ENCODE results near the gene ATP8A2.

ATP8A2 gene

DNA sequence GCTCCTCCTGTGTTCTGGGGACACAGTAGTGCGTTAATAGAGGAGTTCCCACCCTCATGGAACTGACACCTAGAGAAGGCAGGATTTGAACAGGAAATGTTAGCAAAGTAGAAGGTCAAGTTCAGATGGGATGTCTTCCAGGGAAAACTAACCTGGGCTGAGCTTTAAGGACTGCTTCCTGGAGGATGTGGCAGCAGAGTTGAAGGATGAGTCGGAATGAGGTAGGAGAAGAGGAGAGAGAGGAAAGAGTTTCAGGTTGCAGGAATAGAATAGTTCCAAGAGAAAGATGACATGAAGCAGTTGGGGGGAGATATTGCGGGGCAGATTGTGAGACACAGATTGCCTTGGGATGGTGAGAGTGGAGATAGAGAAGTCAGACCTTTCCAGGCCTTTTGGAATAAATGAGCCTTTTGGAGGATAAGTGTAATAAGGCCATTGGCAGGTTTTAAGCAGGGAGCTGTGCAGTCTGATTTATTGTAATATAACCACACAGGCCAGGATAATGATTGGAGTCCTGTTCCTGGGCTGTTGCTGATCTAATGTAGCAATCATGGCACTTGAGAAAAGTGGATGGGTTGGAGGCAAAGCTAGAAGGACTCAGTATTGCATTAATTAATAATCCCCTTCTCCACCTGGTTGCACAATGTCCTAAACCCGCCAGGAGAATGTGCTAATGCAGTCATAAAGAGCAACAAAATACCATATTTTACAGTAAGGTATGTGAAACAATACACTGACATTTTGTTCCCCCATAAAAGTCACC, 474.6 kb downstream of the ATP8A2 start:
- FAIRE-seq (no peak), DNase-seq (ENCODE audit: low spot score) (no peak)

DNA sequence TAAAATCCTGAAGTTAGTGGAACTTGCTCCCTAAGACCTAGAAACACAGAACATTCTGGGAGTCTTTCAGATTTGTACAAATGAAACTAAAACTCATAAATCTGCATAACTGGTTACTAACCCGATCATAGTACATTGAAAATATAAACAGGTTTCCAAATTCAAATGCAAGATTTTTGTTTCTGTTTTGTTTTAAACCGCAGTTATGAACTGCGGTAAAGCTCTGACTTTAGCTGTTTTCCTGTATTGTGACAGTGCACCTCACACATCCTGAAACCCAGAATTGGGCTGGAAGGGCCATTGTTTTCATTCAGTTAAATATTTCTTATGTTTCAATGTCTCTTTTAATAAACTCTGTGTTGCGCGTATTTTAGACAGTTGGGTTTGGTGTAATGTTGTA, 475.4 kb downstream of the ATP8A2 start:
- no peak for FAIRE-seq
- no peak for DNase-seq (ENCODE audit: low spot score)

DNA sequence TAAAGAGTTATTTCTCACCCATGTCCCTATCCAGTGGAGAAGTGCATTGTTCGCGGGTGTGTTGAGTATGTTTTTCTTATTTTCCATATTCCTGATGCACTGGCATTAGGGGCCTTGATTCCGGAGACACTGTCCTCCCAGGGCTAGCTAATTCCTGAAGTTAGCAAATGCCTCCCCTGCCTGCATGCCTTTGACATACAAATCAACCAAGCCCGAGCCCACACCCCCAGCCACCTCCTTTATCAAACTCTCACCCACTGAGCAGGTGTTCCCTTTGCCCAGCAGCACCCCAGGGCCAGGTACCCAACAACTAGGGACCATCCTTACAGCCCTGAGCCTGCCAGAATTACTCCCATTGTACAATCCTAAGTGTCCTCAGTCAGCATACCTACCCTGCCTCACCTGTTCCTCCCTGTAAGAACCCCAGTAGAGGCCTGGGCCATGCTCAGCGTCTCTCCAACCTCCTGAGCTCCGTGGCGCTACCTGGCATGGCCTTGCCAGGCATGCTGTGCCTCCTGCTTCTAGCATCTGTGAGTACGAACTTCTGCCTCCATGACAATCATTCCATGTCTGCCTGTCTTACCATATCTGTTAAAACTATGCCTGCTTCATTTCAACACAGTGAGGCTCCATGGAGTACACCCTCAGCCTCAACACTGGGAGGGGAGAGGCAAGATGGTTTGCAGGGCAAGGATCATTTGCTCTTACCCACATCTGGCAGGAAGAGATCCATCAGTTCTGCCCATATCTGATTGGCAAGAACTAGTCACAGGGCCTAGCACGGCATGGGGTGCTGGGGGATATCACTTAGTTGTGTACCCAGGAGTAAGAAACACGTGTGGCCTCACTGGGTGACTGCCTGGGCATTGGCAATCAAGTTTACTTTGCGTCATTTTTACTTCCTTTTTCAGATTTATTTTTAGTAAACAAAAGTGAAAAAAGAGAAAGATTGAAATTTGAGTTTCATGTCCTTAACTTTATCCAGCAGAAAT, 476.2 kb downstream of the ATP8A2 start:
- DNase-seq (ENCODE audit: low spot score), result no peak

DNA sequence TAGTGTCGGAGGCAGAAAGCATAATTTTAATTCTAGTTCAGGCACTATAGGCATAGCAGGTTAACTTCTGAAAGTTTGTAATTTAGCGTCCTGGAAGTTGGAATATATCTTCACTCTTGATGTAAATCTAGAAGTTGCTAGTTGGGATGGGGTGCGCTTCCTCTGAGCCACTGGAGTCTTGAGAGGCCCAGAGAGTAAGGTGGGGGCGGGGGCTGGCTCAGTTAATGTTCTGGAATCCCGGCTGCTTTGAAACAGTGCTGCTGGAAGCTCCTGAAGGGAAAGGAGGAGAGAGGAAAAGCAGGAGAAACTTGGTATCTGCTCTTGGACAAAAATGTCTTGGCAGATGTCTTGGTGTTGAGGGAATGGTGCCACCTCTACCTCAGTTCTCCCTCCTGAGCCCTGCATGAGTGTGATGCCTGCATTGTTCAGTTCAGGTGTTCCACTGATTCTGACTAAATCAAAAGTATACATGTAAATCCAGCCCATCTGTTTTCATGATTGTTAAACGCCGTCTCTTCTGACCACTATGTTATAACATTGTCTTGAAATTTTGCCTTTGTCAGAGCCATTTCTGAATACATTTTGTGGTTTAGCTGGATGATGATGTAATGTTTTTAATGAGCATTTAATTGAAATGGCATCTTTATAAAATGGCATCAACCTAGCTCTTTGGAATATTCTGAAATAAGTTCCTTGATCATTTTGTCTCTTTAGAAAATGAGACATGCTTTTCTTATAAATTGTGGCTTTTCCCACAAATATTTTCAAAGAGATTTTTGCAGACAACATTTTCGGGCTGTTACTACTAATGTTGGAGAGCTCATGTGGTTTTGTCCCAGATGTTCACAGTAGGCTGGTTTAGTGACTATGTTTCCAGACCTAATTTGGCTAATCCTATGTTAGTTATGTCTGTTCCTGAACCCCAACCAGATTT, 477.3 kb downstream of the ATP8A2 start:
- FAIRE-seq (no peak), DNase-seq (ENCODE audit: low spot score) (no peak)

More for the DNA sequence above, 476.2 kb downstream of the ATP8A2 start:
- no peak for FAIRE-seq

DNA sequence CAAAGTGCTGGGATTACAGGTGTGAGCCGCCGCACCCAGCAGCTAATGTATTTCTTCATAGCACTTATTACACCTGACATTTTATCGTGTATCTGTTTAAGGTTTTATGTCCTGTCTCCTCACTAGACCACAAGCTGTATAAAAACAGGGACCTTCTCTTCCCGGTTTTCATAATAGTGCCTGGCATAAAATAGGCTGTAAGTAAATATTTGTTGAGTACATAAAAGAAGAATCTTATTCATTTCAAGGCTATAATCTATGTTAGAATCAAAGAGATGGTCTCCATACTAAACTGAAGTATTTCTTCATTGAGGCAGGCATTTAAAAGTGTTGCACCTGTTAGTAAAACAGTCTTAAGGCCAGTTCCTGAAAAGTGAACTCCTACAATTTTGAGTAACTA, 486.1 kb downstream of the ATP8A2 start:
- DNase-seq (ENCODE audit: low spot score), result no peak
- FAIRE-seq, result no peak

DNA sequence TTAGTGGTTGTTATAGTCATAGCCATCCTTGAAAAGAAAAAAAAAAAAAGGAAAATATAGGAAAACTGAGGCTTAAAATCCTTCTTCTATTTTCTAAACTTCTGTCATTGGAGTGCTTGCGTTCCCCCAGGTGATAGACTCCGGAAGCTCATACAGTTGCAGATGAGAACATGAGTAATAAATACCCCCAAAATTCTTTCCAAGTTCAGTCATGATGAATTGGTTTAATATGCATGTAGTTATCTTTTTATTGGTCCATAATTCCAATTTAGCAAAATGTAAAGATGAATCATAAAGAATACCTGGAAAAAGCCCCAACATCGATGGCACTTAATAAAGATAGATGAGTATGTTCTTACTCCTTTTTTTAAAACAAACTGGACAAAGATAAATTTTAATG, 487.8 kb downstream of the ATP8A2 start:
- DNase-seq (ENCODE audit: low spot score), result no peak
- no peak for FAIRE-seq

DNA sequence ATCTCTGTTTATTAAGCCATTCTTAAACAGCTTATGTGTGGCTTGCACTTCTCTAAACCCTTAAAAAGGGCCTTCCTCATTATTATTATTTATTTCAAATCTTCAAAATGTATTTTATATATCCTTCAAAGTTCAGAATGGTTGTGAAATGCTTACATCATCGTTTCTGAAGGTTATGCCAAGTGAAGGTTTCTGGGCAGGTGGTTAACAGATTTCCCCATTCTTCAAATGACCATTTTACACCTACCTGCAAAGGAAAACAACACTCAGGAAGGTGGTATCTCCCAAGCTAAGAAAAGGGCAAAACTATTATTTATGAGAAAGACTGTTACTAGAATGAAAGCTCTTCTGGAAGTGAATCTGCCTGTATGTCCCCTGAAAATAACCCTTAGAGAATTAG, 488.5 kb downstream of the ATP8A2 start:
- DNase-seq (ENCODE audit: low spot score), result no peak
- no peak for FAIRE-seq

DNA sequence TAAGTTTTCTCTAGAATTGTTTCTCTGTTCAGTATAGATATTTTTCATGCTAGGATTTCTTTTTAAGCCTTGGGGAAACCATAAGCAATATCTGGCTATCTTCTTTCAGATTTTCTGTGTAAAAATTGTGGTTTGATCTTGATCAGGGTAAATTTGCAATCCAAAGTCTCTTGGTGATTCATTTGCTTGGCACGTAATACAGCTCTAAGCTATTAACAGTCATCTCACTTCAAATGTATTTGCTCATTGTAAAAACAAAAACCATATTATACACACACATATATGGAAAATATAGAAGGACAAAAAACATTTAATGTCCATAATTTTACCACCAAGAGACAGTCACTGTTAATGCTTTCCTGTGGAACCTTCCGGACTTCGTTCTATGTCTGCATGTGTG, 489.1 kb downstream of the ATP8A2 start:
- no peak for DNase-seq (ENCODE audit: low spot score)
- FAIRE-seq, result no peak

DNA sequence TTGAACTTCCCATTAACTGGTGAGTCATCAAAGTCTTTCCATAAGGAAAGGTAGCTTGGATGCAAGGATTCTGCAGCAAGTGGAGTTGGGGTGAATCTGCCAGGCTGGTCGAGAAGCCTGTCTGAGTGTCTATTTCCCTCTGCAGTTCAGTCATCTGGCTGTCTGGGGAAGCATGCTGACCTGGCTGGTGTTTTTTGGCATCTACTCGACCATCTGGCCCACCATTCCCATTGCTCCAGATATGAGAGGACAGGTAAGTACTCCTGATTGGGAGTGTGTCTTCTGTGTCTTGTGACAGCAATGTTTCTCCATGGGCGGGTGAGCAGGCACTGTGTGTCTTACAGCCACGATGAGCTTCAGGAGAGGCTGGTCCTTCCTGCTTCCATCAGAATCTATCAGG, 490.4 kb downstream of the ATP8A2 start:
- DNase-seq (ENCODE audit: low spot score) (no peak), FAIRE-seq (no peak)

DNA sequence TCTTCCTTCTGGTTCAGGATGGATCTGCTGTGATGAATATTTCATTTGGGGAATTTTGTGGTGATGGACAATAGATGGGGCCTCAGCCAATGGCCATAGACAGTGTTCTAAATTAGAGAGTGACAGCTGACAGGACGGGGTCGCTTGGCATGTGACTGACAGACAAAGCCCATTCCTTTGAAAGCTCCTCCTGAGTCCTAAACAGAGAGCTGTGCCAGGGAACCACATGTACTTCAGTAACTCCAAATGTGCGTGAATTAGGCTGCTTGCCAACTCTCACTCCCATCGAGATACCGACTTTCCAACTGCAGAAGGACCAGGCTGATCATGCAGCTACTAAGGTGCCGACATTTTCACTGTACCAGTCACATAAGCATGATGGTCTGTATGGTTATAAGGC, 492.3 kb downstream of the ATP8A2 start:
- FAIRE-seq (no peak), DNase-seq (ENCODE audit: low spot score) (no peak)

DNA sequence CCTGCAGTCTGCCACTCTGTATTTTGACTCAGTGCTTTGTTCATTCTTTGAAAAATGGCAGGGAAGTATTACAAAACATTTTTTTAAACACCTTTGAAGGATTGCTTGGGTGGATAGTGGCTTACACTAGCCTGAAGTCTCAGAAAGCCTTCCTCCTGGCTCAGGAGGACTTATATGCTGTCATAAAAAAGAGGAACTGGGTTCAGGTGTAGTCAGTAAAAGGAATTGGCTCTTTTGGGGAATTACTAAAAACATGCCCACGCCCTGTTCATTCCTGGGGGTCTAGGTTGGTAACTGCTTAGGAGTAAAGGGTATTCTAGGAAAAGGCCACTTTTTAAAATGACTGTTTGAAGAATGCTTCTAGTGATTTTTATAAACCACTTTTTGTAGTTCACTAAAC, 493.2 kb downstream of the ATP8A2 start:
- FAIRE-seq, result no peak

DNA sequence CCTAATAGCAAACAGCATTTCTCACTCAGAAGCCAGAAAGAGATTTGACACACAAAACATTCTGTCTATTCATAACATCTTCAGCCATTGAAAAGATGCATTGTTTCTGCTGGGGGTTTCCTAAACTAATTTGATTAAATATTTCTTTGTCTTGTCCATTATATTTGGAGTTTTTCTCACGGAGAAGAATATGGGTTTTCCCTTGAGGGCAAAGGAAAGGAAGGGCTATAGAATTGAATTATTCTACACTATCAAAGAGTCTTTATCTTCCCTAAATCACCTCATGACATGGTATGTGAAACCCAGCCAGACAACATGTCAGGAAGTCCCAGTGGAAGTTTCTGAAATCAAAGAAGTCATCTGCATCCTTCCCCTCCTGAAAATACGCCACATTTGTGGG, 493.6 kb downstream of the ATP8A2 start:
- FAIRE-seq, result no peak
- DNase-seq (ENCODE audit: low spot score), result no peak

More for the DNA sequence above, 493.2 kb downstream of the ATP8A2 start:
- no peak for DNase-seq (ENCODE audit: low spot score)

DNA sequence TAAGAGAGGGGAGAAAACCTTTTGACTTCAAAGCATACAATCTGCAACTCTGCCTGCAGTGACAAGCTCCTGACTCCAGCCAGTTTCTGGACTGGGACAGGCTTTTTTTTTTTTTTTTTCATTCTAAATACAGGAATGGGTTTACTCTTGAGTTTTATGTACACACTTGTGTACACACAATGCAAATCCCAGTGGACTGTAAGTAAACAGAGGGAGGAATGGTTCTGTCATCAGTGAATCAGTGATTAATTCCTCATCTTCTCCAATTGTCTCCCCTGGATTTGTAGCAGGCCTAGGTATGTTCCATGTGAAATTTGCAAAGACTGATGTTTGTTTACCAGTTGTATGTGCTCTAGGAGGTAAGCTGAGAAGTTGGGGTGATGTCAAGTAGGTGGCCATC, 495.3 kb downstream of the ATP8A2 start:
- FAIRE-seq (no peak), DNase-seq (ENCODE audit: low spot score) (no peak)

DNA sequence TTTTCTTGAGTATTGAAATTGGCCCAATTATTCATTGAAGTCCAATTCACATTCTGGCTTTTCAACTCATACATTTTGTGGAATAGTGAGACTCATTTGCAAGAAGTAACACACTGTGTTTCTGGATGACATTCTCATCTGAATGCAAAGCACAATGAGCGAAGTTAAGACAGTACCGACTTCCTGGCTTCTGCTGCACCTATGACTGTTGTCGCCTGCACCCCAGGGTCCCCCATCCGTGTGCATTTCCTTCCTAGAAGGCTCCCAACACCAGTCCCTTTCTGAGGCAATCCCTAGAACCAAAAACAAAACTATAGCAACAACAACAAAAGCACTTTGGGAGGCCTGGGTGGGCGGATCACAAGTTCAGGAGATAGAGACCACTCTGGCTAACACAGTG, 496.7 kb downstream of the ATP8A2 start:
- DNase-seq (ENCODE audit: low spot score), result no peak
- FAIRE-seq, result no peak

DNA sequence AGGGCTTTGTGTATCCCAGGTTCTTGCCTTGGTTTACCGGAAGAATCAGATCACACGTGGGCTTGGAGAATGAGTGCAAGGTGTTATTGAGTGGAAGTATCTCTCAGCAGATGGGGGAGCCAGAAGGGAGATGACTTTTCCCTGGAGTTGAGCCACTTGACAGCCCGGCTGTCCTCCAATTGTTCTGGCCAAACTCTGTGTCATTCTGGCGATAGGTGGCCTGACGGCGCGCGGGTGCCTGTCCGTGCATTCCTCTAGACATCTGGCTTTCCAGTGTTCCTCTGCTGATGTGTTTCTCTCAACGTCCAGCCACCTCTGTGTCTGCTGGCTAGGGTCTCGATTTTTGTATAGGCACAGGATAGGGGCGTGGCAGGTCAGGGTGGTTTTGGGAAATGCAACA, 498.2 kb downstream of the ATP8A2 start:
- DNase-seq (ENCODE audit: low spot score), result no peak
- FAIRE-seq, result no peak

DNA sequence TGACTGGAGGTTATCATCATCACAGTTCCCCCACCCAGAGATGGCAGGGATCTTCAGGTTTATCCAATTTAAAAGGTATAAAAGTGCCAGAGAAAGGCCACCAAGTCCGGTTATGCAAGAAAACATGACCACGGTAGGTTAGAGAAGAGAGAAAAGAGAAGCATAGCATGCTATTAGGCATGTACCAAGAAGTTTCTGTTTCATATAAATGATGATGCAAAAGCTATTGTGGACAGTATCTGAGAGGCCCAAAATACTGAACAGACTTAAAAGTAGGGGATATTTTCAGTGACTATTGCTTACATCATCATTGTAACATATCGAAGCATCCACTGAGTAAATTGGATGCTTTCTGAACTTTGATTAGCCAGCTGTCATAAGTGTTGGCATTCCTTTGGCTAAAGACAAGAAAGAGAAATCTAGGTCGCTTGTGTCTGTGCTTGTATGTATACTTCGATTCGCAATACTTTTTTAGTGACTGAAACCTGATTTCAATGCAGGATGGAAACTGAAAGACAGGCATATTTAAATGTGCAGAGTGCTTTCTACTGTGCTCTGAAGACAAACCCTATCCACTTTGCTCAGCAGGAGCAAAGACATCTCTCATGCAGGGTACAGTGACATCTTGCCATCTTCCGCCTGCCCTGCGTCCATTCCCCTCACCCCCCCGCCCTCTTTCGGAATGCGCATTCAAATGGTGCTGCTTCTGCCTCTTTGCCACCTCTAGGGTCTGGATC, 499.8 kb downstream of the ATP8A2 start:
- FAIRE-seq (no peak), DNase-seq (ENCODE audit: low spot score) (no peak)

DNA sequence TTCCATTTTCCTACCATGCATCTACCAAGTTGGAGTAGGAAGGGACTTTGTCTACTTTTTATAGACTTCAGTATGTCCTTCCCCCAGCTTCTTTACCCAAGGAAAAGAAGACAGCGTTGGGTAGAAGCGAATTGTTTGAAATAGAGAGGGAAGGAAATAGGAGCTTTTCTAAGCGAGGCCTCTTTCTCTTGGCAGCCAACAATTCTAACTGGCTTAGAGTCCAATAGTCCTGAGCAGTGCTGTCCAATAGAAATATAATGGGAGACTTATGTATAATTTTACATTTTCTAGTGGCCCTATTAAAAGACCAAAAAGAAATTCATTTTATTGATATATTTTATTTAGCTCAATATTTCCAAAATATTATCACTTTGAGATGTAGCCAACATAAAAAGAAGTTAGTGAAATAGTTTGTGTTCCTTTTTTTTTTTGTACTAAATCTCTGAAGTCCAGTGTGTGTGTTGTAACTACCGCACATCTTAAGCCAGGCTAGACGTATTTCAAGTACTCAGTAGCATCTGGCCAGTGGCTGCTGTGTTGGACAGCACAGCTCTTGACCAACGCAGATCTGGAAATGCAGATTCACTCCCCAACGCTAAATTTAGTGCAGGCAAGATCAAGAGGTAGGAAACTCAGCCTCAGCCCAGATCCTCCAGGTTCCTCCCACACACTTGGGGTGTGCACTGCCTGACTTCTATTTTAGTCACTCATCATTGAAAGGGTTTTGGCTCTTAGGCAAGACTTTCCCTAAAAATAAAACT, 500.9 kb downstream of the ATP8A2 start:
- no peak for FAIRE-seq
- DNase-seq (ENCODE audit: low spot score), result no peak

DNA sequence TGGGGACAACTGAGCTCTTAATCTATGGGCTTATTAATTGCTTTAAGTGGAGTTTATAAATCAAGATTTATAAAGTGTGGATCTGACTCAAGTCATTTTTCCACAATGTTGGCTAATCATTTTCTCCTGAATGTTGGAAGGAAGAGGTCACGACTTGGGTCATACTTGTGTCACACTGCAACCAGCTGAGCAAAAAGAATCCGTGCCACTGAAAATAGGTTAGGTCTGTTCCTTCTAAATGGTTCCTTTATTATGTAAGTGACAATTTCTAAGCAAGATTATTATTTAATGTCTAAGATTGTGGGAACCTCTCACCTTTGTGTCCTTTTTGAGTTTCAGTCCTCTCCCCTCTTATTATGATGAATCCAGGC, 501.5 kb downstream of the ATP8A2 start:
- no peak for FAIRE-seq

DNA sequence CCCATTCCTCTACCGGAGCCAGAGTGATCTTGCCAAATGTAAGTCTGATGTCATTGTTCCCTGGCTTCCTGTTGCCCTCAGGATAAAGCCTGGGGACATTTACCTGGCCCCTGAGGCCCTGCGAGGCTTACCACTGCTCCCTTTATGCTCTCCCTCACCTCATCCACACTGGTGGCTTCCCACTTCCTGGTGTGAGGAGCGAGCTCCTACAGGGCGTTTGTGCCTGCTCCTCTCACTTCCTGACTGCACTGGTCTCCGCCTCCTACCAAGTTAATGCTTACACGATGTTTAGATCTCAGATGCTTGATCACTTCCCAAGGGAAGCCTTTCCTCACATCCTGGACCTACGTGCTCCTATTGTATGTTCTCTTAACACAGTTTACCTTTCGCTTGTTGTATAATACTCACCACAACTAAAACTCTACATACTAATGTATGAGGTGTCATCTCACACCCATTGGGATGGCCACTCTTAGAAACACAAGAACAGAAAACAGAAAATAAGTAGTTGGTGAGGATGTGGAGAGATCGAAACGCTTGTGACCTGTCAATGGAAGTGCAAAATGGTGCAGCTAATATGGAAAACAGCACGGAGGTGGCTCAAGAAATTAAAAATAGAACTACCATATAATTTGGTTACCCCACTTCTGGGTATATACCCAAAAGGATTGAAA, 502.4 kb downstream of the ATP8A2 start:
- no peak for FAIRE-seq
- no peak for DNase-seq (ENCODE audit: low spot score)

More for the DNA sequence above, 501.5 kb downstream of the ATP8A2 start:
- DNase-seq (ENCODE audit: low spot score), result no peak
